ENCODE results near the gene FHIT. TPM values are rescaled to one million over a fixed set of nuclear protein-coding genes. Genes with fewer than 3 reads are reported as not detected.

FHIT gene
- total and polyA plus RNA-seq, 2 experiments from 2014 or later, result 9.7 to 16.2 TPM

DNA sequence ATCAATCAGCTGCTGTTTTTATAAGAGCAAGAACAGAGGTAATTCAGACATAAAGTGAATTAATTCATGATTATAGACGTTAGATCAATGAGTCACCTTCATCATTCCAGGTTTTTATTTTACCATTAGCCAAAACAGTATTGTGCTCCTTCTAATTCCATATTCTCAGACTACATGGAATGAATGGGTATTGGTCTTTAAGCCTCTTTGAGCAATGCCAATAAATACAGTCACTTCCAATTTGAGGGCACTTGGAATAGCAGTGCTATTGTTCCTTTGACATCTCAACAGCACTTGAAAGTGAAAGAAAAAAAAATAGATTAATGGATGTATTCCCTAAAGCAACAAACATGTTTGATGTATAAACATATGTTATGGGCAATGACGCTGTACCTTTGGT is 1370.5 kb downstream of the FHIT start:
- 85% methylated on average over 2 of the region's 2 CpGs for WGBS (ENCODE audit: low lambda C conversion rate, missing lambda C conversion rate)
- no peak for TF ChIP-seq EZH2phosphoT487 (IDR thresholded peaks at IDR 0.05; ENCODE audit: low read depth, severe bottlenecking, unreplicated experiment)
- TF ChIP-seq, protein P1, sequence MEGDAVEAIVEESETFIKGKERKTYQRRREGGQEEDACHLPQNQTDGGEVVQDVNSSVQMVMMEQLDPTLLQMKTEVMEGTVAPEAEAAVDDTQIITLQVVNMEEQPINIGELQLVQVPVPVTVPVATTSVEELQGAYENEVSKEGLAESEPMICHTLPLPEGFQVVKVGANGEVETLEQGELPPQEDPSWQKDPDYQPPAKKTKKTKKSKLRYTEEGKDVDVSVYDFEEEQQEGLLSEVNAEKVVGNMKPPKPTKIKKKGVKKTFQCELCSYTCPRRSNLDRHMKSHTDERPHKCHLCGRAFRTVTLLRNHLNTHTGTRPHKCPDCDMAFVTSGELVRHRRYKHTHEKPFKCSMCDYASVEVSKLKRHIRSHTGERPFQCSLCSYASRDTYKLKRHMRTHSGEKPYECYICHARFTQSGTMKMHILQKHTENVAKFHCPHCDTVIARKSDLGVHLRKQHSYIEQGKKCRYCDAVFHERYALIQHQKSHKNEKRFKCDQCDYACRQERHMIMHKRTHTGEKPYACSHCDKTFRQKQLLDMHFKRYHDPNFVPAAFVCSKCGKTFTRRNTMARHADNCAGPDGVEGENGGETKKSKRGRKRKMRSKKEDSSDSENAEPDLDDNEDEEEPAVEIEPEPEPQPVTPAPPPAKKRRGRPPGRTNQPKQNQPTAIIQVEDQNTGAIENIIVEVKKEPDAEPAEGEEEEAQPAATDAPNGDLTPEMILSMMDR (IDR thresholded peaks at IDR 0.05; ENCODE audit: poor library complexity), result no peak

GRCh38 chr3:59879031-59879581 is 1372.1 kb downstream of the FHIT start:
- Histone ChIP-seq H2AFZ (no peak overlapping the region), H3K9me2 (replicated peaks; ENCODE audit: insufficient read depth) (no peaks in the 10 kb centered on the region), H3K27ac (no peak overlapping the region), H3K4me3 (no peak overlapping the region), H3K4me1 (ENCODE audit: insufficient read depth) (no peaks in the 10 kb centered on the region), H3K9me3 (ENCODE audit: low read depth) (no peaks in the 10 kb centered on the region), H3K36me3 (replicated peaks; ENCODE audit: insufficient read depth, low read depth) (no peaks in the 10 kb centered on the region), H3K79me2 (no peaks in the 10 kb centered on the region), H4K20me1 (ENCODE audit: insufficient read depth, poor library complexity, severe bottlenecking) (no peaks in the 10 kb centered on the region), H3K27me3 (no peaks in the 10 kb centered on the region), H3K4me2 (no peak overlapping the region)
- 50% methylated on average over 2 of the region's 2 CpGs for WGBS (ENCODE audit: low lambda C conversion rate, missing lambda C conversion rate)
- no peak for TF ChIP-seq EZH2phosphoT487 (IDR thresholded peaks at IDR 0.05; ENCODE audit: low read depth, severe bottlenecking, unreplicated experiment)
- TF ChIP-seq, protein P1 (IDR thresholded peaks at IDR 0.05; ENCODE audit: poor library complexity), result no peak
- no peak for TF ChIP-seq EZH2 (IDR thresholded peaks at IDR 0.05; ENCODE audit: borderline replicate concordance)
- DNase-seq (ENCODE audit: low spot score), result no peak

More for the DNA sequence above, 1370.5 kb downstream of the FHIT start:
- Histone ChIP-seq H3K27ac (no peak overlapping the region), H2AFZ (no peak overlapping the region), H3K9me2 (replicated peaks; ENCODE audit: insufficient read depth) (no peaks in the 10 kb centered on the region), H3K9me3 (ENCODE audit: low read depth) (no peaks in the 10 kb centered on the region), H3K4me2 (no peak overlapping the region), H3K4me1 (ENCODE audit: insufficient read depth) (no peaks in the 10 kb centered on the region), H3K79me2 (no peaks in the 10 kb centered on the region), H4K20me1 (ENCODE audit: insufficient read depth, poor library complexity, severe bottlenecking) (no peaks in the 10 kb centered on the region), H3K4me3 (no peak overlapping the region), H3K36me3 (replicated peaks; ENCODE audit: insufficient read depth, low read depth) (no peaks in the 10 kb centered on the region), H3K27me3 (no peaks in the 10 kb centered on the region)
- no peak for DNase-seq (ENCODE audit: low spot score)

DNA sequence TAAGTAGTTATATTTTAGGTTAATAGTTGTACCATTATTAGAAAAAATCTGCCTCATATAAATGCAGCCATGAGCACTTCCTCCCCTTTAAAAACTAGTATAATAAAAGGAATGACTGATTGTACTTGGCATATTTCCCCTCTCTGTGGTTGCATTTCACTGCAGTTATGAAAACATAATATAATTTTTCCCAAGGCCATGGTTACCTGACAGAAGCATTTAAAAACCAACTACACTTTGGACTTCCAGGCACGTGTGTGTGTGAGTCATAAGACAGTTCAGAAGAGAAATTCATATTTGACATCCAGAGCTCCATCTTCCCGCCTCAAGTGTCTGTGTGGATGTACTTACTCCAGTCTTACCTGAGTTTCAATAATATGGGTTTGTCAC is 1373.2 kb downstream of the FHIT start:
- H3K27ac ChIP-seq, result no peak overlapping the region
- H3K9me3 ChIP-seq (ENCODE audit: low read depth), result no peaks in the 10 kb centered on the region
- WGBS (ENCODE audit: low lambda C conversion rate, missing lambda C conversion rate), result 55% methylated on average over 2 of the region's 2 CpGs
- H3K4me3 ChIP-seq, result no peak overlapping the region
- no peak for TF ChIP-seq EZH2phosphoT487 (IDR thresholded peaks at IDR 0.05; ENCODE audit: low read depth, severe bottlenecking, unreplicated experiment)
- TF ChIP-seq, protein P1 (IDR thresholded peaks at IDR 0.05; ENCODE audit: poor library complexity), result no peak
- TF ChIP-seq EZH2 (IDR thresholded peaks at IDR 0.05; ENCODE audit: borderline replicate concordance), result no peak
- H3K27me3 ChIP-seq, result no peaks in the 10 kb centered on the region
- DNase-seq (ENCODE audit: low spot score), result no peak
- H3K79me2 ChIP-seq, result no peaks in the 10 kb centered on the region
- H2AFZ ChIP-seq, result no peak overlapping the region
- H3K9me2 ChIP-seq (replicated peaks; ENCODE audit: insufficient read depth), result no peaks in the 10 kb centered on the region
- no peaks in the 10 kb centered on the region for H3K4me1 ChIP-seq (ENCODE audit: insufficient read depth)
- no peaks in the 10 kb centered on the region for H3K36me3 ChIP-seq (replicated peaks; ENCODE audit: insufficient read depth, low read depth)
- H3K4me2 ChIP-seq, result no peak overlapping the region
- H4K20me1 ChIP-seq (ENCODE audit: insufficient read depth, poor library complexity, severe bottlenecking), result no peaks in the 10 kb centered on the region

Measured in hepatocyte (in vitro differentiated cells).